ENCODE measurements around the gene SH2B2. TPM values are rescaled to one million over a fixed set of nuclear protein-coding genes. Genes with fewer than 3 reads are reported as not detected.

The SH2B2 gene
- total RNA-seq, 1 experiment from 2014 or later = 12.1 TPM

GRCh38 chr7:102305414-102306268 is 19.0 kb downstream of the SH2B2 start:
- Histone ChIP-seq H3F3A (ENCODE audit: insufficient read depth, low read depth) (no peaks in the 10 kb centered on the region), H3K36me3 (ENCODE audit: low read depth) (no peaks in the 10 kb centered on the region), H3K4me2 (no peak overlapping the region), H3K4me1 (replicated peaks; ENCODE audit: insufficient read depth) (peaks cover 11% of the 10 kb centered on the region), H3K27ac (no peak overlapping the region), H2AFZ (no peak overlapping the region), H3K9me2 (ENCODE audit: insufficient read depth) (no peaks in the 10 kb centered on the region), H3K79me2 (ENCODE audit: low read depth) (no peaks in the 10 kb centered on the region), H4K20me1 (ENCODE audit: insufficient read depth) (no peaks in the 10 kb centered on the region), H3K9me3 (ENCODE audit: insufficient read depth, low read depth) (no peaks in the 10 kb centered on the region), H3K27me3 (ENCODE audit: insufficient read depth, low read depth) (no peaks in the 10 kb centered on the region), H3K4me3 (no peak overlapping the region)
- BruUV-seq (replicated peaks) = no TSS peak
- no peak for DNase-seq
- intact Hi-C loops (cut with micrococcal nuclease; ENCODE audit: unreplicated experiment) = no loop called here
- TF ChIP-seq CTCF (conservative IDR thresholded peaks at IDR 0.05) = no peak
- no peak for TF ChIP-seq EZH2 (IDR thresholded peaks at IDR 0.05; ENCODE audit: low read depth)
- POLR2A ChIA-PET (ENCODE audit: unreplicated experiment) = no interaction called here
- CTCF ChIA-PET = interaction anchor here (0.6 kb wide), 1 partner anchor 1510 kb away, joined by 4 read pairs; no protein-coding TSS in a partner anchor

GRCh38 chr7:102306916-102307677 is 20.4 kb downstream of the SH2B2 start:
- H2AFZ ChIP-seq = no peak overlapping the region
- ChIA-PET POLR2A (ENCODE audit: unreplicated experiment) (interaction anchor here (0.6 kb wide), 1 partner anchor 129 kb away, joined by 7 read pairs; no protein-coding TSS in a partner anchor), CTCF (no interaction called here)
- no peaks in the 10 kb centered on the region for H3F3A ChIP-seq (ENCODE audit: insufficient read depth, low read depth)
- no peak overlapping the region for H3K4me3 ChIP-seq
- no peak for TF ChIP-seq EZH2 (IDR thresholded peaks at IDR 0.05; ENCODE audit: low read depth)
- no peak for TF ChIP-seq CTCF (conservative IDR thresholded peaks at IDR 0.05)
- BruUV-seq (replicated peaks) = no TSS peak
- no peak overlapping the region for H3K27ac ChIP-seq
- H3K79me2 ChIP-seq (ENCODE audit: low read depth) = no peaks in the 10 kb centered on the region
- no peaks in the 10 kb centered on the region for H3K36me3 ChIP-seq (ENCODE audit: low read depth)
- no peaks in the 10 kb centered on the region for H3K27me3 ChIP-seq (ENCODE audit: insufficient read depth, low read depth)
- H3K4me2 ChIP-seq = peak overlapping the region; percentile 47
- H4K20me1 ChIP-seq (ENCODE audit: insufficient read depth) = no peaks in the 10 kb centered on the region
- H3K9me3 ChIP-seq (ENCODE audit: insufficient read depth, low read depth) = no peaks in the 10 kb centered on the region
- H3K9me2 ChIP-seq (ENCODE audit: insufficient read depth) = no peaks in the 10 kb centered on the region
- intact Hi-C loops (cut with micrococcal nuclease; ENCODE audit: unreplicated experiment) = no loop called here
- peaks cover 12% of the 10 kb centered on the region for H3K4me1 ChIP-seq (replicated peaks; ENCODE audit: insufficient read depth)
- DNase-seq = peak in 1 of 2 experiments; percentile 55

GRCh38 chr7:102310414-102310815 is 23.7 kb downstream of the SH2B2 start:
- Histone ChIP-seq H3F3A (ENCODE audit: insufficient read depth, low read depth) (no peaks in the 10 kb centered on the region), H3K4me2 (no peak overlapping the region), H3K9me3 (ENCODE audit: insufficient read depth, low read depth) (no peaks in the 10 kb centered on the region), H2AFZ (no peak overlapping the region), H3K9me2 (ENCODE audit: insufficient read depth) (no peaks in the 10 kb centered on the region), H3K27ac (no peak overlapping the region), H3K27me3 (ENCODE audit: insufficient read depth, low read depth) (no peaks in the 10 kb centered on the region), H3K36me3 (ENCODE audit: low read depth) (no peaks in the 10 kb centered on the region), H3K79me2 (ENCODE audit: low read depth) (no peaks in the 10 kb centered on the region), H3K4me1 (replicated peaks; ENCODE audit: insufficient read depth) (peaks cover 20% of the 10 kb centered on the region), H3K4me3 (no peak overlapping the region), H4K20me1 (ENCODE audit: insufficient read depth) (no peaks in the 10 kb centered on the region)
- intact Hi-C loops (cut with micrococcal nuclease; ENCODE audit: unreplicated experiment) = no loop called here
- no TSS peak for BruUV-seq (replicated peaks)
- TF ChIP-seq CTCF (conservative IDR thresholded peaks at IDR 0.05) (no peak), EZH2 (IDR thresholded peaks at IDR 0.05; ENCODE audit: low read depth) (no peak)
- DNase-seq = no peak
- ChIA-PET POLR2A (ENCODE audit: unreplicated experiment) (no interaction called here), CTCF (no interaction called here)

Data from PC-9 (cell line).